ENCODE results near the gene ADARB2. TPM values are rescaled to one million over a fixed set of nuclear protein-coding genes. Genes with fewer than 3 reads are reported as not detected.

ADARB2 gene
- total RNA-seq, 4 donors from 2014 or later = 1.3 to 5.4 (median 1.8) TPM

DNA sequence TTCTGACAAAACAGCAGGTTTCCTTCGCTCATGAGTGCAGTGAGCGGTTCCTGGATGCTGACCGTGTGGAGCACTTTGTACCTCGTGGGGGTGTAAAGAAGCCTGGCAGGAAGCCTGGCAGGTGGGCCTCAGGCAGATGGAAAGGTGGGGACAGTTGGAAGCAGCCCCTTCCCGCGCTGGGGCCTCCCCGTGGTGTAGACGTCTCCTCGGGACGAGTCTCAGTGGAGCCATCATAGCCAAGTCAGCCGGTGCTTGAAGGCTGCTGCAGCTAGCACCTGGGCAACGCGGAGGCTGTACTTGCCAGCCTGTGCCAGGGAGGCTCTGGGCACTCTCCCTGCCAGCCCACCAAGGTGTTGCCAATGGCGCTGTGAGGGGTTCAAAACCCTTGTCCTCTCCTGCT lies 526.7 kb downstream of the ADARB2 start:
- H3K27me3 ChIP-seq = peaks cover 7% of the 10 kb centered on the region
- no peak overlapping the region for H3K4me3 ChIP-seq
- TF ChIP-seq, protein P1, sequence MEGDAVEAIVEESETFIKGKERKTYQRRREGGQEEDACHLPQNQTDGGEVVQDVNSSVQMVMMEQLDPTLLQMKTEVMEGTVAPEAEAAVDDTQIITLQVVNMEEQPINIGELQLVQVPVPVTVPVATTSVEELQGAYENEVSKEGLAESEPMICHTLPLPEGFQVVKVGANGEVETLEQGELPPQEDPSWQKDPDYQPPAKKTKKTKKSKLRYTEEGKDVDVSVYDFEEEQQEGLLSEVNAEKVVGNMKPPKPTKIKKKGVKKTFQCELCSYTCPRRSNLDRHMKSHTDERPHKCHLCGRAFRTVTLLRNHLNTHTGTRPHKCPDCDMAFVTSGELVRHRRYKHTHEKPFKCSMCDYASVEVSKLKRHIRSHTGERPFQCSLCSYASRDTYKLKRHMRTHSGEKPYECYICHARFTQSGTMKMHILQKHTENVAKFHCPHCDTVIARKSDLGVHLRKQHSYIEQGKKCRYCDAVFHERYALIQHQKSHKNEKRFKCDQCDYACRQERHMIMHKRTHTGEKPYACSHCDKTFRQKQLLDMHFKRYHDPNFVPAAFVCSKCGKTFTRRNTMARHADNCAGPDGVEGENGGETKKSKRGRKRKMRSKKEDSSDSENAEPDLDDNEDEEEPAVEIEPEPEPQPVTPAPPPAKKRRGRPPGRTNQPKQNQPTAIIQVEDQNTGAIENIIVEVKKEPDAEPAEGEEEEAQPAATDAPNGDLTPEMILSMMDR (IDR thresholded peaks at IDR 0.05) = no peak
- TF ChIP-seq EP300 (IDR thresholded peaks at IDR 0.05) (no peak), POLR2AphosphoS5 (IDR thresholded peaks at IDR 0.05) (no peak), POLR2A (IDR thresholded peaks at IDR 0.05) (no peak)
- no peaks in the 10 kb centered on the region for H3K9me3 ChIP-seq
- no peaks in the 10 kb centered on the region for H3K4me1 ChIP-seq
- no peak overlapping the region for H3K27ac ChIP-seq
- no peak for ATAC-seq
- H3K36me3 ChIP-seq = no peaks in the 10 kb centered on the region
- whole genome bisulfite sequencing, 2 donors (ENCODE audit: low coverage in 1 of 2) = 64 to 86% methylated on average over 1 to 5 of the region's 14 CpGs

DNA sequence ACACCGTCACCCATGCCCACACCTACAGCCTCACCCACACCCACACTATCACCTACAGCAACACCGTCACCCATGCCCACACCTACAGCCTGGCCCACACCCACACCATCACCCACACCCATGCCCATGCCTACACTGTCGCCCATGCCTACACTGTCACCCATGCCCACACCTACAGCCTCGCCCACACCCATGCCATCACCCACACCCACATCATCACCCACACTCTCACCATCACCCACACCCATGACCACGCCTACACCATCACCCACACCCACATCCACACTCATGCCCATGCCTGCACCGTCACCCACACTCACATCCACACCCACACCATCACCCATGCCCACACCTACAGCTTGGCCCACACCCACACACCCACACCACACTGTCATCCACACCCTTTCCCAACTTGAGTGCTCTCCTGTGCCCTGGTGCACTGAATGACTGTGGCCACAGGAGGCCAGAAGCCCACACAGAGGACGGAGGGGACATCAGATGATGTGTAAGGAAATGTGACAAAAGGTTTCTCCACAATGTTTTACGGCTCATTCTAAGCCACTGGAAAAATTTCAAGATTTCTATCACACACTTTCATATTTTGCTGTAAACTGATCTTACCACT lies 527.9 kb downstream of the ADARB2 start:
- Histone ChIP-seq H3K4me1 (no peaks in the 10 kb centered on the region), H3K4me3 (no peak overlapping the region), H3K36me3 (no peaks in the 10 kb centered on the region), H3K27ac (no peak overlapping the region), H3K9me3 (no peaks in the 10 kb centered on the region), H3K27me3 (peaks cover 7% of the 10 kb centered on the region)
- 87 to 94% methylated on average over 6 to 8 of the region's 8 CpGs for WGBS, 2 donors (ENCODE audit: low coverage in 1 of 2)
- ATAC-seq = no peak
- TF ChIP-seq POLR2A (IDR thresholded peaks at IDR 0.05) (no peak), POLR2AphosphoS5 (IDR thresholded peaks at IDR 0.05) (no peak), EP300 (IDR thresholded peaks at IDR 0.05) (no peak)
- TF ChIP-seq, protein P1 (IDR thresholded peaks at IDR 0.05) = no peak

DNA sequence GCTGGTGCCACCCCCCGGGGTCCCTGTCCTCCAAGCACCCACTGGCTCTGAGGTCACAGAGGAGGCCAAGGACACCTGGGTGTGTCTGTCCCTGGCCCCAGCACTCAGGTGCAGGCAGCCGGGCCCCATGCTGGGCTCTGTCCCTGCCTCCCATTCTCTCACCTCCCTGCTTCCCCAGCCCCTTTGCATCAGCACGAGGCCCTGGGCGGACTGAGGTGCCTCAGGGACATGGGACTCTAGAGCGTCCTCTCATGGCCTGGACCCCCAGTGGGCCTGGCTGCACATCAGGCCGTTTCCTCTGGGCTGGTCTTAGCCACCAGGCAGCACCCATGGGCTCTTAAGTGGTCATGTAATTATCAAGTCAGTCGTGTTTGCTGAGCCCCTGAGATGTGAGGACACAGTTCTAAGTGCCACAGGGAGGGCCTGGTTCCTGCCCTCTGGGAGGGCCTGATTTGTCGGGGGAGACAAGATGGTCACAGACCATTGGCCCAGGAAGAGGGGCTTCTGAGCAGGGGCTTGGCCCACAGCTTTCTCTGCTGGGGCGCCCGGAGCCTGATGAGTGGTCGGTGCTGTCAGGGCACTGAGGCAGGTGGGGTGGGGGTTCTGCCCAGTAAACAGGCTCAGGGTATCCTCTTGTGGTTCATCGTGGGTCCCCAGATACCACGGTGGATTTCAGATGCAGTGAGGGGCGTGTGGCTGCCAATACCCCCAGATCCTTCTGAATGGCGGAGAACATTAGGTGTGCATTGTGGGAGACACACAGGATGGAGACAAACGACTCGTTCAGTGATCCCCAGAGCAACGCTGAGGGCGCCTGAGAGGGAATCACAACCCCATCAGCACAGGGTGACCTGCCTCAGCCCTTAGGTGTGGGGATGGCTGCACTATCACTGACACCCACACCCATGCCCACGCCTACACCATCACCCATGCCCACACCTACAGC lies 528.7 kb downstream of the ADARB2 start:
- TF ChIP-seq POLR2AphosphoS5 (IDR thresholded peaks at IDR 0.05) = no peak
- TF ChIP-seq, protein P1 (IDR thresholded peaks at IDR 0.05) = no peak
- no peak for TF ChIP-seq EP300 (IDR thresholded peaks at IDR 0.05)
- no peak for TF ChIP-seq POLR2A (IDR thresholded peaks at IDR 0.05)

DNA sequence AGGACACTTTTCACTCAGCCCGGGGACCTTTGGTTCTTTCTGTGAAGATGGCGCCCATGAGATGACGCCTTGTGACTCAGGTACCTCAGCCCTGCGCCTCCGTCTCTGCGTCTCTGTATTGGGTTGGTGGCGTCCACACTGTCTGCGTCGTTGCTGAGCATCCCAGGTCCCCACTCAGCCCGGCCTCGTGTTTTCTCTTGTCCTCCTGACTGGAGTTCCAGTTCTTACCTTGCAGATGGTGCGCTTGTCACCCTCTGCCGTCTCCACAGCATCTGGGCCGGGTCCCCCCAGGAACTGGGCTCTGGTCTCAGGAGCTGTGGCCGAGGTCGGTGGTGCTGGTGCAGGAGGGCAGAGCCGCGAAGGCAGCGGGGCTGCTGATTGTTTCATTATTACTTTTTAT lies 530.7 kb downstream of the ADARB2 start:
- TF ChIP-seq POLR2AphosphoS5 (IDR thresholded peaks at IDR 0.05) (no peak), POLR2A (IDR thresholded peaks at IDR 0.05) (no peak), EP300 (IDR thresholded peaks at IDR 0.05) (no peak)
- TF ChIP-seq, protein P1 (IDR thresholded peaks at IDR 0.05) = no peak
- 80 to 90% methylated on average over 1 to 18 of the region's 19 CpGs for WGBS, 2 donors (ENCODE audit: low coverage in 1 of 2)
- Histone ChIP-seq H3K36me3 (no peaks in the 10 kb centered on the region), H3K27ac (no peak overlapping the region), H3K4me1 (no peaks in the 10 kb centered on the region), H3K27me3 (peaks cover 7% of the 10 kb centered on the region), H3K9me3 (no peaks in the 10 kb centered on the region), H3K4me3 (no peak overlapping the region)
- no peak for ATAC-seq

More for the DNA sequence above, 528.7 kb downstream of the ADARB2 start:
- no peak for ATAC-seq
- H3K27me3 ChIP-seq = peaks cover 7% of the 10 kb centered on the region
- no peaks in the 10 kb centered on the region for H3K36me3 ChIP-seq
- no peak overlapping the region for H3K4me3 ChIP-seq
- 67 to 89% methylated on average over 3 to 5 of the region's 20 CpGs for WGBS, 2 donors (ENCODE audit: low coverage in 1 of 2)
- no peaks in the 10 kb centered on the region for H3K9me3 ChIP-seq
- no peaks in the 10 kb centered on the region for H3K4me1 ChIP-seq
- H3K27ac ChIP-seq = no peak overlapping the region
